HUDEP-2 (cell line): ENCODE measurements around the gene STK39.
"Not testable (repeated sequence)": the region's sequence is repeated elsewhere in the genome, so short reads cannot be mapped to it uniquely, and the experiment has no call there.

Experiments used
- DNase-seq, 76 experiments: peaks; one replicate each; lab custom pipeline; 2025; ENCODE audit not compliant: unreplicated experiment in 76 of 76; lab: John Stamatoyannopoulos, UW

STK39 gene

DNA sequence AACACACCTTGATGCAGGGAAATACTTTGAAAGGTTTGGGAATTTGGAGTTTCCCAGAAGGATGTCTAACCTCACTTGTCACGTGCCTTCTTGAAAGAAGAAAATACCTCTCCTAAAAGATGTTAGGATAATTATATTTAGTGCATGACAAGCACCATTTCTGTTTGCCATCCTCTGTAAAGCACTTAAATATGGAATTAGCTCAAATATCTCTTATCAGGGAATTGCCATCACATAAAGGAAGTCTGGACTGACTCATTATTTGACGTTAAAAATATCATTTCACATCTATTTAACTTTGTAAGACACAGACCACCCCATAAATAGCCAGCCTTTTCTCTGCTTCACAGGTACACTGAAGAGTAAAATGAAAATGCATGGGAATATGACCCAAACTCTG, 140.1 kb downstream of the STK39 start:
- DNase-seq = no peak

DNA sequence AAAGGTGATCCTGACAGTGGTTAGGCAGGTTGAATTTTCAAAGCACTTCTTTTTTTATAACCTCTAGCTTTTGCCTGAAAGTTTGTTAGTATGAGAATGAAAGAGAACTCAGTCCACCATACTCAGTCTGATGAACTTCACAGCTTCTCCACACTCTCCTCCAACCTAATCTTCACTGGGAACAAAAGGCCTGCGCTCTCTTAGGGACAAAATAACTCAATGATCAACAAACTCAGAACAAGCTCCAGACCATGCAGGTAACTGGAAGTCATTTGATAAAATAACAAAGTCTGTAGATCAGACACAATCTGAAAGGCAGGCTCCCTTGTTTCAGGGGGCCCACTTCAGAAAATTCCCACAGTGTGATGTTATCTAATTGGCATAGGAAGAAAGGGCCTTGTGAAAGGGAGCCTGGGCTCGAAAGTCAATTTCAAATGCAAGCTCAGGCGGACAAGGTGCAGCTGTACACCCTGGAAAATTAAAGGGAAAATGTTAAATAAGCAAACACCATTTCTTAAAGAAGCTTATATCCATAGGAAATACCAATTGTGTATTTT, 142.2 kb downstream of the STK39 start:
- DNase-seq = no peak

DNA sequence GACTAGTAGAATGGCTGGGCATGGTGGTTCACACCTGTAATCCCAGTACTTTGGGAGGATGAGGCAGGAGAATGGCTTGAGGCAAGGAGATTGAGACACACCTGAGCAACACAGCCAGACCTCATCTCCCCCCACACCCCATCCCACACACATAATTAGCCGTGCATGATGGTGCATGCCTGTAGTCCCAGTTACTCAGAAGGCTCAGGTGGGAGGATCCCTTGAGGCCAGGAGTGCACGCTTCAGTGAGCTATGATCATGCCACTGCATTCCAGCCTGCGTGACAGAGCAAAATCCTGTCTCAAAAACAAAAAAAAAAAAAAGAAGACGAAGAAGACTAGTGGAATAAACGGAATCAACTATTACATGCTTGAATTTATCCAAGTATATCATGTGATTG, 150.0 kb downstream of the STK39 start:
- DNase-seq = no peak

DNA sequence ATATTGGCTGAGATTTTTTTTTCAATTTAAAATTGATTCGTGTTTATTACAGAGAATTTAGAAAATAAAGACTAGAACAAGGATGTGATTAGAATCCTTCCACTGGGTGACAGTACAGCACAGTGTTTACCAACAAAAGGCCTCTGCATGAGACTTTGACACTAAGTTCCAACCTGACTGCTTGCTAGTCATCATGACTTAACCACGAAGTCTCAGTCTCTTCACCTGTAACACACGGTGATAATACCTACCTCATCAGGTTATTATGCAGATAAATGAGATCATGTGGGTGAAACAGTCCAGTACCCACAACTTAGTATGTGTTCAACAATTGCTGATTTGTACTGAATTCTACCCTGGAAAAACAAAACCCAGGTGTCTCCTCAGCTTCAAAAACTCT, 151.2 kb downstream of the STK39 start:
- DNase-seq = no peak

DNA sequence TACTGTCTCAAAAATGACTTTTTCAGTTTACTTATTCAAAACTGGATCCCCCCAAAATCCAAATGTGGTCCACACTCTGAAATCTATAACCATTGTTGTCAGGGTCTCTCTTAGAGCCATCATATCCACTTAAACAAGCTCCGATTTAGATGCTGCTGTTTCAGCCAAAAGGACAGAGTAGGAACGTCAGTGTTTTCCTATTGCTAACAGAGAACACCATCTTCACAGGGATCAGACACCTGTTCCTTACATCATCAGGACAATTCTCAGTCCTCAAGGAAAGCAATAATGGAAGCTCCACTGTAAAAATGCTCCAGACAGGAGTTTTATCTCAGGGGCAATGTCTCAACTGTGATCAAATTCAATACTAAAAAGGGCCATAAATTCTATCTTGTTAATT, 155.4 kb downstream of the STK39 start:
- no peak for DNase-seq

DNA sequence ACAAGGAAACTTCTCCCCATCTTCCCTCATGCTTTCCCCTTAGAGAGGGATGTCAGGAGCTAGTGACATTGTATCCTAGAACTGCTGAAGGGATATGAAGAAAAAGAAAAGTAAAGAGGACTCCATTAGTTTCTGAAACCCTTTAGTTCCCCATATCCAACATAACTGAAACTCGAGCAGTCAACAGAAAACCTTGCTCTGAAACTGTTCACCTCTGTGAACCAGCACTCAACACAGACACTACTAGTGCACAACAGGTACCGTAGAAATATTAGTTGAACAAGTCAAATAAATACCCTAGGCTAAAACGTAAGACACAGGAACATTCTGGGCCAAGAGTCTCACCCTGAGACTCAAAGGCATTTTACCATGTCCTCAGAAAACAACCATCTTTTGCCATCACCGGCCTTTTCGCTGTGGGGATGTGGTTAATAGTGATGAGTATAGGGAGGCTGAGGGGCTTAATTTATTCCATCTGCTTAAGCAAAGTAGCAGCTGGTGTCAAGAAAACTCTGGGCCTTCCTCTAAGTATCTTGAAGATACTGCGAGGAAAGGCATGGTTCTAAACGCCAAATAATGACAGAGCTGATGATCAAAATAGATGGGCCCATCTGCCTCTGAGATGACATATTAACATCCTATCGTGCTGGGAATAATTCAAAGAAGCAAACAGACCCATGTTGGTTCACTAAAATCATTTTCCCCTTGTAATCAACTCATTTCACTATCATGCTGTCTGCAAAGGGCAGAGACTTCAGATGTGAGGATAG, 156.8 kb downstream of the STK39 start:
- DNase-seq = no peak

DNA sequence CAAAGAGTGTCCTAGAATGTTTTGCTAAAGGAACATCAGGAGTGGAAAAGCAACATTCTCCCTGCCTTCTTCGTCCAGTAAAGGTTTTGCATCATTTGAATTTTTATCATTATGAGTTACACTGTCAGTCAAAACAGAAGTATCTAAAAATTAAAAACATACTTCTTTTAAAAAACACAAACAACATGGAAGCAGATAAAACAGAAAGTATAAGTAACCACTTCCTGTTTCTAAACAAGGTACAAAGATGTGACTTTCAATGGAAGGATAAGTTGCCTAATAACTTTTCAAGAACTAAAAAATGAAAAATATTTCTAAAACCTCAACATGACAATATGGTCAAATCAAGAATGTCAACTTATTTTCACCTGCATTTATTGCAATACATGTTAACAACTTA, 158.2 kb downstream of the STK39 start:
- no peak for DNase-seq

DNA sequence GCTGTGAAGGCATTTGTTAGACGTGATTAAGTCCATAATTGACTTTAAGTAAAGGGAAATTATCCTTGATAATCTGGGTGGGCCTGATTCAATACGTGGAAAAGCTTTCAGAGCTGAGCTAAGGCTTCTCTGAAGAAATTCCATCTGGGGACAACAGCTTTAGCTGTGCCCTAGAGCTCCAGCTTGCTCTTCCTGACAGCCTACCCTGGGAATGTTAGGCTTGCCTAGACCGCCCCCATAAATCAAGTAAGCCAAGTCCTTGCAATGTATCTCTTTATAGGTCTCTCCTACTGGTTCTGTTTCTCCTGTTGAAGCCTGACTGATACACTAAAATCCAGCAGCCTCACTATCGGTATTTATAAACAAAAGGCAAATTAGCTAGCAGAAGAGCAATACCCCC, 160.0 kb downstream of the STK39 start:
- no peak for DNase-seq

DNA sequence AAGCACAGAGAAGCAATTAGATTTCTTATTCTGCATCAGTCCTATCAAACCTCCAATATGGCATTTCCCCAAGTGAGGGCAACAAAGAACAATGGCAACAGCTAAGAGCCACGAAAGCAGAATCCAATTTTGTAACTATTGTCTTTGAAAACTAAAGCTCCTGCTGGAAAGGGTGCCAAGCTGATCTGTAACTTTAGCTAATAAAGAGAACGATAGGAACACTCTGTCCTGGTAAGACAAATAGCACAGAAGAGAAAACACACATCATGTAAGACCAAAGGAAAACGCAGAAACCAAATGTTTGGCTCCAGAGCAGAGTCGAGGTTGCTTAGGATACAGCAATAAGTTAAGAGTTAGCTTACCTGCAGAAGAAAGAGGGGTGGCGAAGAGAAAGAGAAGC, 160.5 kb downstream of the STK39 start:
- DNase-seq = no peak

DNA sequence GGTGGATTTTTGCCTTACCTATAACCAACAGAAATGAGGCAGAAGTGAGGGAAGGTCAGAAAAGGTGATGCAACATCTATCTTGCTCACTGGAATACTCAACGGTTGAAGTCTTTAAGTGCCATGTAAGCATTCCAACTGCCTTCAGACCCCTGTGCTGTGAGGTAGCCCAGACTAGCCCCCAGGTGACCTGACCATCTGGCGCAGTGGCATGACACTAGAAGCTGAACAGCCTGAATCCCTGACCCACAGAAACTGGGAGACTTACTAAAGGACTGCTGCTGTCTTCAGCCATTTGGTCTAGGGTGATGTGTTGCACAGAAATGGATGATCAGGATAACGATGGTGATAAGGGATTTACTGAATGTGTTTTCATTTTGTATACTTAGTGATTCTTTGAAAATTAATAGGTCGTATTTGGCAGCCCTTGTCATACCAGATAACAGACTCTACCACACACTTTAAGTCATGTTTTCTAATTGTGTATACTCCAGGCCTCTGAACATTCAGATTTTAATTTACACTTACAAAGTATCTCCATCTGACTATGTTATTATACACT, 161.5 kb downstream of the STK39 start:
- no peak for DNase-seq

DNA sequence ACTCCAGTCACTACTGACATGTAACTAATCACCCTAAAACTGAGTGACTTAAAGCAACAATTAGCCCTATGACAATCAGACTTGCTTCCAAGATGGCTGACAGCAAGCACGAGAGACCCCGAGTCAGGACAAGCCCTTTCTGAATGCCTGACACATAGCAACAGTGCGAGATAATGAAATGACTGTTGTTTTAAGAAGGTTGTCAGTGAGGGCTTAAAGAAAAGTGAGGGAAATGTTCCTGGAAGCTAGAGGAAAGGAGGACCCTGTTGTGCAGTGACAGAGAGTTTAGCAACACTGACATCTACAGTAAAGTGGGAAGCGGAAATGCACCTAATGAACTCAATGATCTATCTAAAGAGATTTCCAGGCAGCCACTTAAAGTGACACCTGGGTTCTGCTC, 163.1 kb downstream of the STK39 start:
- DNase-seq = no peak

DNA sequence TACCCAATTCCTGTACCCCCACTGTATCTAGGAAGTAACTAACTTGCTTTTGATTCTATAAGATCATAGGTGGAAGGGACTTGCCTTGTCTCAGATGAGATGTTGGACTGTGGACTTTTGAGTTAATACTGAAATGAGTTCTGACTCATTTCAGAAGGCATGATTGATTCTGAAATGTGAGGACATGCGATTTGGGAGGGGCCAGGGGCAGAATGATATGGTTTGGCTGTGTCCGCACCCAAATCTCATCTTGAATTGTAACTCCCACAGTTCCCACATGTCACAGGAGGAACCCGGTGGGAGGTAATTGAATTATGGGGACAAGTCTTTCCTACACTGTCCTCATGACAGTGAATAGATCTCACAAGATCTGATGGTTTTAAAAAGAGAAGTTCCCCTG, 165.9 kb downstream of the STK39 start:
- DNase-seq = not testable (repeated sequence)

DNA sequence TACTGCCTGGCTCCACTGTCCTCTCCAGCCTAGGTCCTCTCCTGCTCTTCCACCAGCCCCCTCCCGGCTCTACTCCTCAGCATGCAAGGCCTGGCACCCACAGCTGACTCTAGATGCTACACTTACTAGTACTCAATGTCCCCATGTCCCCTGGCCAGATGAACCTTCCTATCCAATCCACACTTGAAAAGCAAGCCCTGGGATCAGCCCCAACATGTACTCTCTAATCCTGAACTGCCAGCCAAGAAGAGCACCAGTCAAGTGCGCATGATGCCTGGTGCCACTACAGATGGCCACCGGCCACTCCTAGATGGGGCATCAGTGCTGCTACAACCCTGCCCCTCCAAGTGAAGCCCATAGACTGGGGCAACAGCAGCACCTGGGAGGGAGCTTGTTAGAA, 168.2 kb downstream of the STK39 start:
- no peak for DNase-seq

DNA sequence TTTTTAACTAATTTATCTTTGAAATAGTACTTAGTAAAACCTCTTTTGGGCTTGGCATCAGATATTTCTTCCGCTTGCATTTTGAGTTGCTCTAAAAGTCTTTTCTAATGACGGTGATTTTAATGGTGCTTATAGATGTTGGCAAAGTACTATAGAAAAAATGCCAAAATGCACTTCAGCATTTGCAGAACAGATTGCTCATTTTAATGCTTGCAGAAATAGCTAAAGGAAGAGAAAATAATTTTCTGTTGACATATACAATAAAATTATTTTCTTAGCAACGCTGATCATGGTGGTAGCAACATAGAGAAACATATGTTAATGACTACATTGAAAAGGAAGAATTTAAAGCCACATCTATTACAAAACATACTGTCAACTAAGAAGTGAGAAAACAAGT, 170.7 kb downstream of the STK39 start:
- DNase-seq = no peak

DNA sequence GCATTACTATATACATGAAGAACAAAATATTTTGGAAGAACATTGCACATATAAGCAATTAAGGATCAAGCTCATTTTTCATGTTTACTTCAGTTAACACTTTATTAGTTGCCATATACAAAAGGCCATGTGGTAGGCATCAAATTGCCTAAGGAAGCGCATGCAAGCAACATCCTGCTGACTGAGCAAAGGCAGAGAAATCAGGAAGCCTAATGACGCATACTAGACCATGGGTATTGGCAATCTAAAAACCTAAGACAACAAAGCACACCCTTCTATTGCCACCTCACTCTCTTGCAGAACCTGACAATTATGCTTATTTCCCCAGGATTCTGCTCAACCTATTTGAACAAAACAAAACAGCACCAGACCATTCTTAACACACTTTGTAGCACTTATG, 171.9 kb downstream of the STK39 start:
- DNase-seq = no peak

DNA sequence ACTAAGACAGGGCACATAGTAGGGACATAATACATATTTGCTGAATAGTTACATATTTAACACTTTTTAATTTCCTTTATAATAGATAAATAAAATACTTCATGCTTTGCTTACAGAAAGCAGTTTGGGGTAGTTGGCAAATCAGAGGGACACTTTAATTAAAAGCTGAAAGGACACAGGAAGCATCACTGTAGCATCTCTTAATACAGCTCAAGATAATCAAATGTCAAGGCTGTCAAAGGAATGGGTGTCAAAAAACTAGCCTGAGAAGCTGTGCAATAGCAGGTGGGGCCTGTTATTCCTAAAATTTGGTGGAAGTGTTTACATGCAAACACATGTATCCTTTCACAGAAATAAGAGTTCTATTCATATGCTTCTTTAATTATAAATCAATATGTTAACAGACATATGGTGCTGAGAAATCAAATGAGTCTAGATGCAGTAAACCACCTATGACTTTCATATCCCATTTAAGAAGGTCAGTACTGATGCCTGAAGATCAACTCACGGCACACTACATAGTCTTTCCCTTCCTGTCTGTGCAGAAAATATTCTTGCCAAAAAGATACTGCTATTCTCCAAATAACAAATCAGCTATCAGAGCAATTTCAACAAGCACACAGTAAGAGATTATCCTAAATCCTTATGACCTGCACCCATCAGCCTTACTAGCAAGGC, 174.6 kb downstream of the STK39 start:
- no peak for DNase-seq

DNA sequence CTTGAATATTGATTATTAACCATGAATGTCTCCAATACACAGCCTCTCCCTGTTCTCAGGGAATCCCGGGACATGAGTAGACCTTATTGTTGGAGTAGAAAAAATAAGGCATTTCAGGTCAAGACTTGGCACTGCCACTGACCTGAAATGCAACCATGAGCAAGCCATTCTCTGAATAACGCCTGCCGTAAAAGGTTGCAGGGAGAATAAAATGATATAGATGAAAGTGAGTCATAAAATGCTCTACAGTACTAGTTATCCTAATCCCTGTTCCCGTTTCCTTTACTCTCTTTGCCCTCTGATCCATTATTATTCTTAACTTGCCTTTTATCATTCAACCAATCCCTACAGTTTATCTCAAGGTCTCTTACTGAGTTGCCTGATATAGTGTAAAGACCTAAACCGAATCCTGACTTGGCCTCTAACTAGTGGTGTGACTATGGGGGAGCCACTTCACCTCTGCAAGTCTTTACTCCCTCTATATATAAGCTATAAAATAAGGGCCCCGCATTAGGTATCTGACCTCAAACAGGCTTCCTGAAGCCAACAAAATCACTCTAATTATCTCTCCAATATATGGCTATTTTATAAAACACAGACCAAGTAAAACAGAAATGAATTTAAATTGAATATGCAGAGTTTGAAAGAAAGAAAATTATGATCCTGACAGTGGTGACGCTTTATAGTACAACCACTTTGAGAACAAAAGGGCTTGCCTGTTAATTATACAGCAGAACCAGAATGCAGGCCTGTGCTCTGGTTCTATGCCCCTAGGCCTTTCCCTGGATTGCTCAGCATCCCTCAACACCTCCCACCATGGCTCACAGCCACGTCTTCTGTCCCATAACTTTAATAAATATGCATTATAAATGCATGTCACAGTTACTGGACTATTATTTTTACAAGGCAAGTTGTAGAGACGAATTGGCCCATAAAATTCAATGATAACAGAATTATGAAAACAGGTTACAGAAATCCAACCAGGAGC, 183.1 kb downstream of the STK39 start:
- no peak for DNase-seq

DNA sequence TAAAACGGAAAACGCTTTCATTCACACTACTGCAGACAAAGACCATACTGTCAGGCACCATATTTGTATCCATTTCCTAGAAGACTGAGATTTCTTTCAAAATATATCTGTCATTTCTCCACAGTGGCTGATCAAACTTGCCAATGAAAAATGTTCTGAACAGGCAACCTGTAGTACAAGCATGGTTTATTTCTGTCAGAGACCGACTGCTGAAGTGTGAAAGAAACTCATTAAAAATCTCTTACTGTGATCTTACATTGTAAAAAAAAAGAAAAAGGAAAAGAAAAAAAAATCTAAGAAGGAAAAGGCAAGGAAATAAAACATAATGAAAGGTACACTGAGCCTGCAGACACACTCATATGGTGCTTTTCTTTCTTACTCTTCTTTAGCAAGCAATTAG, 184.5 kb downstream of the STK39 start:
- DNase-seq = no peak

DNA sequence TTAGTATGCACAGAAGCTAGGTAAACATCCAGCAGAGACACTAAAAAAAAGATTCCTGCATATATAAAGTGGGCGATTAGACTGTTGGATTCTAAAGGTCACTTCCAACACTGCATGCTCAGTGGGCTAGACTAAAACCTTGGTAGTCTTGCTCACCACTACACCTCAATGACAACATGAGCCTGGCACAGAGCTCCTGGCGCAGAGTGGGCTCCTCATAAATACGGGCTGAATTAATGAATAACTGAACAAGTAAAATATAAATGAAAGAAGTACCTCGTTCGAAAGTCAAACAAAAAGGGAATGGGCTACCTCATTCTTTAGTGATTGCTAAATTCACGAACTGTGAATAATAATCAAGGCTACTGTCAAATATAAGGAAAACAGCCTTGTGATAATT, 185.3 kb downstream of the STK39 start:
- DNase-seq = no peak

DNA sequence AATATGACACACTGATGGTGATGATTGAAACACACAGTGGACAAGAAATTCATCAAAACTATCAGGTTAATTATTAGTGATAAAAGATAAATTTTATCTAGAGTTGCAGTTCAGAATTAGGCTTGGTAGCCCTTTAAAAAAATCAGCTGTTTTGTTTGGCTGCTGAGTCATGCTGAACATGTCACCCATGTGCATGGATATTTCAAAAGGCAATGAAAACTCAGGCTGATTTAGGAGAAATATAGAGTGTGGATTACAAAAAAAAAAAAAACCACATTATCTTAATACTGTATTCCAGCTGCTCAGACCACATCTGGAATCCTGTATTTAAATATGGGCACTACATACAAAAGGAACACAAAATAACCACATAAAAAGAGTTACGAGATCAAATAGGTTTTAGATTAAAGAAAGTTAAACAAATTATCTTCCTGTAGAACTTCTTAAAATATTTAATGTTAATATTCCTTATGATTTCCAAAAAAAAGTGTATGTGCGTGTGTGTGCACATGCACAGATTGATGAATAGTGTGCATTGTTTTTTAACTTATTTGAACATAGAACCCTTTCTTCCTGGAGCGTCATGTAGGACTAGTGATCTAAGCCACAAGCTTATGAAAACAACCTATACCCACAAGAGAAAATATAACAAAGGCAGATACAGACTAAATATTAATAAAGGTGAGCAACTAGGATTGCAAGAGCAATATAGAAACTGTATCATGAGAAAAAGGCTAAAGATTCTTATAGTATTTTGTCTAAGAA, 186.2 kb downstream of the STK39 start:
- no peak for DNase-seq
